ENCODE data around the gene POC1B.

POC1B gene

GRCh38 chr12:89525824-89526770 lies at the start of gene POC1B:
TSS of gene POC1B (minus strand) at chr12:89526047. CDS start at chr12:89525895, 152 bp downstream.
- peak within 1 kb of the TSS; percentile 96 for H3K4me3 ChIP-seq (ENCODE audit: low read depth, low read length)
- no peak for TF ChIP-seq CTCF (IDR thresholded peaks at IDR 0.05; ENCODE audit: insufficient read depth, low read depth, low read length, missing control alignments)
- peak; percentile 84 for DNase-seq (ENCODE audit: low read depth)

GRCh38 chr12:89575374-89575773 lies 49.5 kb upstream of the POC1B start:
- DNase-seq (ENCODE audit: low read depth), result no peak
- H3K4me3 ChIP-seq (ENCODE audit: low read depth, low read length), result no peak overlapping the region
- TF ChIP-seq CTCF (IDR thresholded peaks at IDR 0.05; ENCODE audit: insufficient read depth, low read depth, low read length, missing control alignments), result no peak

- no peak for DNase-seq (ENCODE audit: low read depth)
- no peak for TF ChIP-seq CTCF (IDR thresholded peaks at IDR 0.05; ENCODE audit: insufficient read depth, low read depth, low read length, missing control alignments)
- no peak overlapping the region for H3K4me3 ChIP-seq (ENCODE audit: low read depth, low read length)
Measured at GRCh38 chr12:89574736-89575208, 48.9 kb upstream of the POC1B start.

- no peak for DNase-seq (ENCODE audit: low read depth)
- no peak for TF ChIP-seq CTCF (IDR thresholded peaks at IDR 0.05; ENCODE audit: insufficient read depth, low read depth, low read length, missing control alignments)
- H3K4me3 ChIP-seq (ENCODE audit: low read depth, low read length), result no peak overlapping the region
Measured at GRCh38 chr12:89573051-89573810, 47.4 kb upstream of the POC1B start.

- no peak overlapping the region for H3K4me3 ChIP-seq (ENCODE audit: low read depth, low read length)
- no peak for TF ChIP-seq CTCF (IDR thresholded peaks at IDR 0.05; ENCODE audit: insufficient read depth, low read depth, low read length, missing control alignments)
- no peak for DNase-seq (ENCODE audit: low read depth)
Measured at GRCh38 chr12:89571491-89572195, 45.8 kb upstream of the POC1B start.

- H3K4me3 ChIP-seq (ENCODE audit: low read depth, low read length), result no peak overlapping the region
- DNase-seq (ENCODE audit: low read depth), result no peak
- TF ChIP-seq CTCF (IDR thresholded peaks at IDR 0.05; ENCODE audit: insufficient read depth, low read depth, low read length, missing control alignments), result no peak
Measured at GRCh38 chr12:89568484-89568883, 42.6 kb upstream of the POC1B start.
